Measurements from ENCODE around the gene NUP62CL. TPM values are rescaled to one million over a fixed set of nuclear protein-coding genes. Genes with fewer than 3 reads are reported as not detected.
A peak's percentile ranks its signal among the peaks of the same experiment; 100 is the strongest.

Gene NUP62CL
- total RNA-seq, 1 donor from 2014 or later = 10.6 TPM

DNA sequence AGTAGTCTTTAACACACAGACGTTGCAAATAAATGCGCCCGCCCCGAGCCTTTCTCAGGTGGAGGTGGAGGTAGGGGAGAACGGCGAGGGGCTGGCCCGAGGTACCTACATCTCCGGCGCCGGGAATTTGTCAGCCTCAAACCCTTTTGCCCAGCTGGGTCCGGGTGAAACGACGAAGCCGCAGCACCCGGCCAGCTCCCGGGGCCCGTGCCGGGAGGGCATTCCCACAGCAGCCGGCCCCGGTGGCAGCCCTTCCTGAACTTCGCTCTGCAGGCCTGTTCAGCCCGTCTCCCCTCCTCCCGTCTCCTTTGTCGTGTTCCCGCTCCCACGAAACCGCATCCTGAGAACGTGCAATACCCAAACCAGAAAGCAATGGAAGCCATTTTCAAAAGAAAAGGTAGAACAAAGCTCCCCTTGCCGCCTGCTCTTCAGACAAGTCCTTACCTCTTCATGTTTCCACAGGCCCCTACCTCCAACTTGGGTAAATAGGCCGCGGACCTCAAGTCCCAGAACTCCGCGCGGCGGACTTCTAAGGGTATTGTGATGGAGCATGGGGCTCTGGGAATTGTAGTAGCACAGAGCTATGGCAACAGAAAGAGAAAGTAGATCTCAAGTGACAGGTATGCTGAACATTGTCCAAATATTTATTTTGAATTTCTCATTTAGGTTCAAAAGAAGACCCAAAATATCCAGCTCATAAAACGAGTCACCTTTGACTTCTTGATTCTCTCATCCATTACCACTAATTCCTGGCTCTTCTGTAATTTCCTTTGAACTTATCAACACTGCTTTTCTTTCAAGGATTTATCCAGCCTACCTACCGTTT, 87.7 kb downstream of the NUP62CL start, which contains the start of gene RBM41:
RBM41 (minus strand) TSS at position 501 of the 826 bp plus-strand sequence; CDS start at position 452, 49 bp downstream.
- Histone ChIP-seq H3K4me1 (no peaks in the 10 kb centered on the region), H3K36me3 (peaks cover 0 to 11% of the 10 kb centered on the region in 2 donors), H3K27ac (peak within 1 kb of the TSS; percentile 73), H3K27me3 (no peaks in the 10 kb centered on the region), H3K9me3 (no peaks in the 10 kb centered on the region), H3K4me3 (peak within 1 kb of the TSS; percentile 58 to 65)
- TF ChIP-seq, protein P1, sequence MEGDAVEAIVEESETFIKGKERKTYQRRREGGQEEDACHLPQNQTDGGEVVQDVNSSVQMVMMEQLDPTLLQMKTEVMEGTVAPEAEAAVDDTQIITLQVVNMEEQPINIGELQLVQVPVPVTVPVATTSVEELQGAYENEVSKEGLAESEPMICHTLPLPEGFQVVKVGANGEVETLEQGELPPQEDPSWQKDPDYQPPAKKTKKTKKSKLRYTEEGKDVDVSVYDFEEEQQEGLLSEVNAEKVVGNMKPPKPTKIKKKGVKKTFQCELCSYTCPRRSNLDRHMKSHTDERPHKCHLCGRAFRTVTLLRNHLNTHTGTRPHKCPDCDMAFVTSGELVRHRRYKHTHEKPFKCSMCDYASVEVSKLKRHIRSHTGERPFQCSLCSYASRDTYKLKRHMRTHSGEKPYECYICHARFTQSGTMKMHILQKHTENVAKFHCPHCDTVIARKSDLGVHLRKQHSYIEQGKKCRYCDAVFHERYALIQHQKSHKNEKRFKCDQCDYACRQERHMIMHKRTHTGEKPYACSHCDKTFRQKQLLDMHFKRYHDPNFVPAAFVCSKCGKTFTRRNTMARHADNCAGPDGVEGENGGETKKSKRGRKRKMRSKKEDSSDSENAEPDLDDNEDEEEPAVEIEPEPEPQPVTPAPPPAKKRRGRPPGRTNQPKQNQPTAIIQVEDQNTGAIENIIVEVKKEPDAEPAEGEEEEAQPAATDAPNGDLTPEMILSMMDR (IDR thresholded peaks at IDR 0.05) = no peak
- TF ChIP-seq POLR2AphosphoS5 (IDR thresholded peaks at IDR 0.05; ENCODE audit: insufficient read depth in 1 of 2, low read depth in 1 of 2) = peak in 1 of 2 donors; percentile 66
- no peak for DNase-seq (ENCODE audit: extremely low spot score in 2 of 2)
- intact Hi-C loops (cut with DNase I) = no loop called here

DNA sequence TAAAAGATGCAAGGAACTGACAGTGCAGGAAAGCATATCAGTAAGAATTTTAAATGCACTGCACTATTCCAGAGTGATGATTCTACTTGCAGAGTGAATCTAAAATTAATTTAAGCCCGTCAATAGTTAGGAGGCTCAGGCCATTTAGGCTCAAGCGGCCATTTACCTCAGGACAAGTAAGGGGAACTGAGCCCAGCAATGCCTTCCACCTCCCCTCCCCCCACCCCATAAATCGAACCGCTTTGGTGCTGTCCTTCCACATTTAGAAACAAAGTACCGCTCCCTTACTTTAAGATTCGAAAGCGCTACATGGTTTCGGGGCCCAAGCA, 88.3 kb downstream of the NUP62CL start:
- Histone ChIP-seq H3K36me3 (peaks cover 0 to 11% of the 10 kb centered on the region in 2 donors), H3K27ac (peak overlapping the region; percentile 73), H3K27me3 (no peaks in the 10 kb centered on the region), H3K4me3 (peak overlapping the region; percentile 58 to 65), H3K9me3 (no peaks in the 10 kb centered on the region), H3K4me1 (no peaks in the 10 kb centered on the region)
- DNase-seq (ENCODE audit: extremely low spot score in 2 of 2) = no peak
- TF ChIP-seq, protein P1 (IDR thresholded peaks at IDR 0.05) = no peak
- TF ChIP-seq POLR2AphosphoS5 (IDR thresholded peaks at IDR 0.05; ENCODE audit: insufficient read depth in 1 of 2, low read depth in 1 of 2) (no peak), POLR2A (IDR thresholded peaks at IDR 0.05) (no peak)
- intact Hi-C loops (cut with DNase I) = no loop called here

DNA sequence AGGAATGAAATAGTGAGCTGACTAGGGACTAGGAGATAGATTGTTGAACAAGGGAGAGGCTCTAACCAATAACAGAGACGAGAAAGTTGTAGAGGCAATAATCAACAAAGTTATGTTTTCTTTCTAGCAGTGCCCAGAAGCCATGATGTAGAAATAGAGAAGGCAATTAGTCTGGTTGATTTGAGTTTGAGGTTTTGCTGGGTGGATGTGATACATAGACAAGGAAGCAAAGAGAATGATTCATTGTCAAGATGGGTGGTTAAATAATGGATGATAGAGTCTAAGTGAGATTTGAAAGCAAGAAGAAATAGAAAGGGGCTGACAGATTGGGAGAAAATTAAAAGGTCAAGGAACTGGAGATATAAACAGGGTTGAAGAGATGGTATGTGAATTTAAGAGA, 98.8 kb downstream of the NUP62CL start:
- H3K27me3 ChIP-seq = no peaks in the 10 kb centered on the region
- no peak overlapping the region for H3K4me3 ChIP-seq
- no peak for DNase-seq (ENCODE audit: extremely low spot score in 2 of 2)
- H3K4me1 ChIP-seq = no peaks in the 10 kb centered on the region
- no peak overlapping the region for H3K27ac ChIP-seq
- H3K9me3 ChIP-seq = no peaks in the 10 kb centered on the region
- intact Hi-C loops (cut with DNase I) = no loop called here
- H3K36me3 ChIP-seq = peaks cover 0 to 3% of the 10 kb centered on the region in 2 donors
- TF ChIP-seq POLR2AphosphoS5 (IDR thresholded peaks at IDR 0.05; ENCODE audit: insufficient read depth in 1 of 2, low read depth in 1 of 2) (no peak), POLR2A (IDR thresholded peaks at IDR 0.05) (no peak)
- TF ChIP-seq, protein P1 (IDR thresholded peaks at IDR 0.05) = no peak

DNA sequence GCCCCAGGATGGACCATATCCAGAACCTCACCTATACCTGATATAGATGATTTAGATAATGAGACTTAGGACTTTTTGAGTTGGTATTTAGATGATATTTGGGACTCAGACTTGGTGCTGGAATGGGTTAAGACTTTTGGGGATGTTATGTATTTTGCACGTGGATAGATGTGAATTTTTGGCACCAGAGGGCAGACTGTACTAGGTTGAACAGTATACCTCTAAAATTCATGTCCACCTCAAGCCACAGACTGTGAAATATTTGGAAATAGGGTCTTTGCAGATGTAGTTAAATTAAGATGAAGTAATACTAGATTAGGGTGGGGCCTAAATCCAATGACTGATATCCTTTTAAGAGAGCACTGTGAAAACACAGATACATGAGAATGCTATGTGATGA, 103.3 kb downstream of the NUP62CL start:
- H3K27me3 ChIP-seq = no peaks in the 10 kb centered on the region
- no peak for TF ChIP-seq POLR2A (IDR thresholded peaks at IDR 0.05)
- TF ChIP-seq POLR2AphosphoS5 (IDR thresholded peaks at IDR 0.05; ENCODE audit: insufficient read depth in 1 of 2, low read depth in 1 of 2) = no peak
- H3K36me3 ChIP-seq = no peaks in the 10 kb centered on the region
- no peaks in the 10 kb centered on the region for H3K4me1 ChIP-seq
- intact Hi-C loops (cut with DNase I) = no loop called here
- H3K4me3 ChIP-seq = no peak overlapping the region
- H3K9me3 ChIP-seq = no peaks in the 10 kb centered on the region
- H3K27ac ChIP-seq = no peak overlapping the region
- DNase-seq (ENCODE audit: extremely low spot score in 2 of 2) = no peak

DNA sequence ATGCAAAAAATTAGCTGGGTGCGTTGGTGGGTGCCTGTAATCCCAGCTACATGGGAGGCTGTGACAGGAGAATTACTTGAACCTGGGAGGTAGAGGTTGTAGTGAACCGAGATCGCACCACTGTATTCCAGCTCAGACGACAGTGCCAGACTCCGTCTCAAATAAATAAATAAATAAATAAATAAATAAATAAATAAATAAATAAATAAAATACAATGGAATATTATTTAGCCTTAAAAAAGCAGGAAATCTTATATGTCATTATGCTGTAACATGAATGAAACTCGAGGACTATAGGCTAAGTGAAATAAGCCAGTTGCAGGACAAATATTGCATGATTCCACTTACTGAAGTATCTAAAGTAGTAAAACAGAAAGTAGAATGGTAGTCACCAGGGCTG, 130.1 kb downstream of the NUP62CL start:
- Histone ChIP-seq H3K9me3 (no peaks in the 10 kb centered on the region), H3K4me1 (no peaks in the 10 kb centered on the region), H3K27ac (no peak overlapping the region), H3K4me3 (no peak overlapping the region), H3K36me3 (no peaks in the 10 kb centered on the region), H3K27me3 (no peaks in the 10 kb centered on the region)
- no peak for DNase-seq (ENCODE audit: extremely low spot score in 2 of 2)
- TF ChIP-seq POLR2AphosphoS5 (IDR thresholded peaks at IDR 0.05; ENCODE audit: insufficient read depth in 1 of 2, low read depth in 1 of 2) (no peak), POLR2A (IDR thresholded peaks at IDR 0.05) (no peak)
- TF ChIP-seq, protein P1 (IDR thresholded peaks at IDR 0.05) = no peak
- intact Hi-C loops (cut with DNase I) = no loop called here

Small RNA genes lying within 50 kb of the gene (small RNA-seq; reads per million reads assigned to genes)
- not detected for gene RF00019

Other genes starting within 250 kb of the NUP62CL start
- 17.9 TPM for gene MORC4, start 206.2 kb downstream of the NUP62CL start, total RNA-seq
- gene RBM41, start 87.6 kb downstream of the NUP62CL start, total RNA-seq = 11.5 TPM
- gene DNAAF6, start 178 bp upstream of the NUP62CL start, total RNA-seq = not detected
- 0.74 TPM for gene FRMPD3, start 243.2 kb upstream of the NUP62CL start, total RNA-seq